B cell (primary cell): ENCODE data around the gene OXNAD1.

Experiments
- CTCF ChIP-seq: fragments of 200-600 bp; IDR thresholded peaks from one replicate; pipeline ENCODE4 v1.8.0; 2022; ENCODE audit warnings: antibody characterized with exemption, mild to moderate bottlenecking
- EZH2 ChIP-seq: IDR thresholded peaks from 2 replicates; pipeline ENCODE4 v1.6.1; 2012; ENCODE audit warnings: borderline replicate concordance, low read depth, mild to moderate bottlenecking, moderate library complexity, low read length; ENCODE audit not compliant: insufficient read depth, poor library complexity, severe bottlenecking

- TF ChIP-seq CTCF (no peak), EZH2 (no peak)
Observed at GRCh38 chr3:16309558-16309957, 44.5 kb downstream of the OXNAD1 start.
